ENCODE results near the gene RBM24. TPM values are rescaled to one million over a fixed set of nuclear protein-coding genes. Genes with fewer than 3 reads are reported as not detected.

Gene RBM24
- total and polyA plus RNA-seq, 9 donors, result 1.1 to 6.5 (median 2.0) TPM

- Histone ChIP-seq H3K4me1 (ENCODE audit: insufficient read depth) (peaks cover 4% of the 10 kb centered on the region), H3K27me3 (no peaks in the 10 kb centered on the region), H3K36me3 (no peaks in the 10 kb centered on the region), H3K4me3 (peak overlapping the region; percentile 53), H3K27ac (peak overlapping the region in 1 of 2 donors; percentile 68), H3K9me3 (no peaks in the 10 kb centered on the region)
- intact Hi-C loops (cut with DNase I), result loop anchor here in 2 of 4 donors (10.0 kb wide), 2 partner anchors 113 to 303 kb away; partner anchors contain the start of gene CAP2 (in 1 of the 2)
- DNase-seq, result peak; percentile 24 to 51 (median 33)
- TF ChIP-seq CTCF (IDR thresholded peaks at IDR 0.05) (no peak), EP300 (IDR thresholded peaks at IDR 0.05) (no peak), POLR2A (IDR thresholded peaks at IDR 0.05) (no peak)
- 1 to 2% (median 2%) methylated on average over 50 to 77 of the region's 77 CpGs for WGBS, 3 donors
Measured at GRCh38 chr6:17281497-17282481, 628 bp downstream of the RBM24 start.

- WGBS, 3 donors, result 96% methylated on average over 4 of the region's 4 CpGs
Measured at GRCh38 chr6:17283074-17283473, 1.9 kb downstream of the RBM24 start.

GRCh38 chr6:17289630-17290061, 8.5 kb downstream of the RBM24 start:
- intact Hi-C loops (cut with DNase I), result loop anchor here in 2 of 4 donors (10.0 kb wide), 2 partner anchors 105 to 295 kb away; partner anchors contain the start of gene CAP2 (in 1 of the 2)
- Histone ChIP-seq H3K27ac (no peak overlapping the region), H3K4me3 (no peak overlapping the region), H3K27me3 (no peaks in the 10 kb centered on the region), H3K36me3 (no peaks in the 10 kb centered on the region), H3K9me3 (no peaks in the 10 kb centered on the region), H3K4me1 (ENCODE audit: insufficient read depth) (no peaks in the 10 kb centered on the region)
- no peak for TF ChIP-seq POLR2A (IDR thresholded peaks at IDR 0.05)
- peak; percentile 19 for TF ChIP-seq EP300 (IDR thresholded peaks at IDR 0.05)
- peak in 1 of 5 donors; percentile 24 for DNase-seq
- WGBS, 3 donors, result 53 to 62% (median 54%) methylated on average over 13 of the region's 13 CpGs

More at GRCh38 chr6:17283074-17283473, 1.9 kb downstream of the RBM24 start:
- Histone ChIP-seq H3K4me1 (ENCODE audit: insufficient read depth) (peaks cover 4% of the 10 kb centered on the region), H3K27me3 (no peaks in the 10 kb centered on the region), H3K36me3 (no peaks in the 10 kb centered on the region), H3K4me3 (peak overlapping the region; percentile 53), H3K27ac (no peak overlapping the region), H3K9me3 (no peaks in the 10 kb centered on the region)
- intact Hi-C loops (cut with DNase I), result loop anchor here in 2 of 4 donors (10.0 kb wide), 2 partner anchors 112 to 302 kb away; partner anchors contain the start of gene CAP2 (in 1 of the 2)
- no peak for TF ChIP-seq POLR2A (IDR thresholded peaks at IDR 0.05)
- TF ChIP-seq EP300 (IDR thresholded peaks at IDR 0.05), result no peak
- TF ChIP-seq CTCF (IDR thresholded peaks at IDR 0.05), result no peak
- no peak for DNase-seq

GRCh38 chr6:17291778-17292177, 10.6 kb downstream of the RBM24 start:
- DNase-seq, result no peak
- no peak for TF ChIP-seq EP300 (IDR thresholded peaks at IDR 0.05)
- TF ChIP-seq POLR2A (IDR thresholded peaks at IDR 0.05), result no peak
- TF ChIP-seq CTCF (IDR thresholded peaks at IDR 0.05), result no peak
- Histone ChIP-seq H3K4me1 (ENCODE audit: insufficient read depth) (no peaks in the 10 kb centered on the region), H3K36me3 (no peaks in the 10 kb centered on the region), H3K9me3 (no peaks in the 10 kb centered on the region), H3K27me3 (no peaks in the 10 kb centered on the region), H3K27ac (no peak overlapping the region), H3K4me3 (no peak overlapping the region)
- WGBS, 3 donors, result 79 to 87% (median 87%) methylated on average over 17 of the region's 17 CpGs
- intact Hi-C loops (cut with DNase I), result no loop called here

All from ovary (tissue), 9 donors.